Hindlimb muscle (tissue), 1 donor: Measurements from ENCODE around the gene NSD2. TPM values are rescaled to one million over a fixed set of nuclear protein-coding genes. Genes with fewer than 3 reads are reported as not detected.
"Not testable (repeated sequence)": the region's sequence is repeated elsewhere in the genome, so short reads cannot be mapped to it uniquely, and the experiment has no call there.

ENCODE experiments used
- DNase-seq: peaks from one replicate; pipeline ENCODE4 v3.0.0-alpha.2; 2013
- polyA plus RNA-seq: library from polyadenylated mRNA; unstranded; fragments of 120-200 nt; gene quantifications from one replicate; pipeline ENCODE4 v1.2.1, GENCODE V29; 2013; ENCODE audit not compliant: insufficient read length

NSD2 gene
- polyA plus RNA-seq: 43.9 TPM

GRCh38 chr4:1870578-1871443 is at the start of gene NSD2:
Gene NSD2 (plus strand): TSS chr4:1871393. CDS start chr4:1900655, 29,262 bp downstream.
- DNase-seq: peak; percentile 96

GRCh38 chr4:1821679-1822567 is 49.3 kb upstream of the NSD2 start:
- DNase-seq: no peak

GRCh38 chr4:1822568-1823544 is 48.3 kb upstream of the NSD2 start:
- no peak for DNase-seq

GRCh38 chr4:1823545-1823932 is 47.7 kb upstream of the NSD2 start:
- DNase-seq: no peak

GRCh38 chr4:1824746-1825145 is 46.4 kb upstream of the NSD2 start:
- DNase-seq: no peak

GRCh38 chr4:1825326-1825725 is 45.9 kb upstream of the NSD2 start:
- no peak for DNase-seq

GRCh38 chr4:1826531-1827350 is 44.5 kb upstream of the NSD2 start:
- DNase-seq: no peak

- no peak for DNase-seq
Measured at GRCh38 chr4:1830234-1830633, 41.0 kb upstream of the NSD2 start.

GRCh38 chr4:1830642-1831228 is 40.5 kb upstream of the NSD2 start:
- DNase-seq: no peak

- DNase-seq: no peak
Measured at GRCh38 chr4:1831331-1831730, 39.9 kb upstream of the NSD2 start.

GRCh38 chr4:1832690-1833089 is 38.5 kb upstream of the NSD2 start:
- DNase-seq: no peak

GRCh38 chr4:1833307-1834046 is 37.7 kb upstream of the NSD2 start:
- no peak for DNase-seq

- no peak for DNase-seq
Measured at GRCh38 chr4:1834047-1834775, 37.0 kb upstream of the NSD2 start.

GRCh38 chr4:1835836-1836235 is 35.4 kb upstream of the NSD2 start:
- not testable (repeated sequence) for DNase-seq

GRCh38 chr4:1836650-1837049 is 34.5 kb upstream of the NSD2 start:
- DNase-seq: no peak

GRCh38 chr4:1837069-1837468 is 34.1 kb upstream of the NSD2 start:
- DNase-seq: no peak

- no peak for DNase-seq
Measured at GRCh38 chr4:1839282-1839681, 31.9 kb upstream of the NSD2 start.

GRCh38 chr4:1841201-1841886 is 29.8 kb upstream of the NSD2 start:
- DNase-seq: no peak

- no peak for DNase-seq
Measured at GRCh38 chr4:1841887-1842210, 29.3 kb upstream of the NSD2 start.
